ENCODE measurements around the gene UBQLN4. TPM values are rescaled to one million over a fixed set of nuclear protein-coding genes. Genes with fewer than 3 reads are reported as not detected.
A peak's percentile ranks its signal among the peaks of the same experiment; 100 is the strongest.

UBQLN4 gene
- total and polyA plus RNA-seq, 2 donors: 13.2 to 30.3 TPM

GRCh38 chr1:156033011-156033410 lies 20.6 kb downstream of the UBQLN4 start:
- no peak overlapping the region for H3K4me3 ChIP-seq (ENCODE audit: low read depth, low read length)
- H3K27ac ChIP-seq (ENCODE audit: low read depth): no peak overlapping the region
- WGBS: 51% methylated on average over 6 of the region's 6 CpGs
- no peak for DNase-seq (ENCODE audit: extremely low spot score)
- no peaks in the 10 kb centered on the region for H3K4me1 ChIP-seq (ENCODE audit: insufficient read depth)
- peaks cover 2% of the 10 kb centered on the region for H3K36me3 ChIP-seq (ENCODE audit: insufficient read depth)

GRCh38 chr1:156026588-156026987 lies 27.0 kb downstream of the UBQLN4 start:
- no peak for DNase-seq (ENCODE audit: extremely low spot score)
- 84% methylated on average over 4 of the region's 4 CpGs for WGBS
- Histone ChIP-seq H3K4me3 (ENCODE audit: low read depth, low read length) (no peak overlapping the region), H3K36me3 (ENCODE audit: insufficient read depth) (no peaks in the 10 kb centered on the region), H3K27ac (ENCODE audit: low read depth) (no peak overlapping the region), H3K4me1 (ENCODE audit: insufficient read depth) (no peaks in the 10 kb centered on the region)

- Histone ChIP-seq H3K36me3 (ENCODE audit: insufficient read depth) (no peaks in the 10 kb centered on the region), H3K27ac (ENCODE audit: low read depth) (no peak overlapping the region), H3K4me1 (ENCODE audit: insufficient read depth) (no peaks in the 10 kb centered on the region), H3K4me3 (ENCODE audit: low read depth, low read length) (no peak overlapping the region)
- DNase-seq (ENCODE audit: extremely low spot score): no peak
- WGBS: 17% methylated on average over 9 of the region's 9 CpGs
Measured at GRCh38 chr1:156025876-156026275, 27.7 kb downstream of the UBQLN4 start.

GRCh38 chr1:156024801-156025200 lies 28.8 kb downstream of the UBQLN4 start:
- Histone ChIP-seq H3K4me1 (ENCODE audit: insufficient read depth) (no peaks in the 10 kb centered on the region), H3K4me3 (ENCODE audit: low read depth, low read length) (no peak overlapping the region), H3K36me3 (ENCODE audit: insufficient read depth) (no peaks in the 10 kb centered on the region), H3K27ac (ENCODE audit: low read depth) (no peak overlapping the region)
- 80% methylated on average over 5 of the region's 5 CpGs for WGBS
- no peak for DNase-seq (ENCODE audit: extremely low spot score)

GRCh38 chr1:156021954-156022353 lies 31.6 kb downstream of the UBQLN4 start:
- DNase-seq (ENCODE audit: extremely low spot score): no peak
- WGBS: 81% methylated on average over 2 of the region's 2 CpGs
- Histone ChIP-seq H3K4me1 (ENCODE audit: insufficient read depth) (no peaks in the 10 kb centered on the region), H3K27ac (ENCODE audit: low read depth) (no peak overlapping the region), H3K4me3 (ENCODE audit: low read depth, low read length) (no peak overlapping the region), H3K36me3 (ENCODE audit: insufficient read depth) (peaks cover 3% of the 10 kb centered on the region)

- DNase-seq (ENCODE audit: extremely low spot score): no peak
- 5% methylated on average over 4 of the region's 4 CpGs for WGBS
- peaks cover 3% of the 10 kb centered on the region for H3K36me3 ChIP-seq (ENCODE audit: insufficient read depth)
- H3K4me3 ChIP-seq (ENCODE audit: low read depth, low read length): peak overlapping the region; percentile 86
- H3K4me1 ChIP-seq (ENCODE audit: insufficient read depth): no peaks in the 10 kb centered on the region
- no peak overlapping the region for H3K27ac ChIP-seq (ENCODE audit: low read depth)
Measured at GRCh38 chr1:156021093-156021428, 32.5 kb downstream of the UBQLN4 start.

- Histone ChIP-seq H3K36me3 (ENCODE audit: insufficient read depth) (peaks cover 3% of the 10 kb centered on the region), H3K27ac (ENCODE audit: low read depth) (peak within 1 kb of the TSS; percentile 79), H3K4me3 (ENCODE audit: low read depth, low read length) (peak within 1 kb of the TSS; percentile 86), H3K4me1 (ENCODE audit: insufficient read depth) (no peaks in the 10 kb centered on the region)
- under 1% methylated on average over 45 of the region's 45 CpGs for WGBS
- peak; percentile 89 for DNase-seq (ENCODE audit: extremely low spot score)
Measured at GRCh38 chr1:156020293-156021092, 33.1 kb downstream of the UBQLN4 start, which contains the start of gene SSR2. SSR2 (minus strand) TSS chr1:156020951; CDS start chr1:156020167, 784 bp downstream.

GRCh38 chr1:156019946-156020292 lies 33.7 kb downstream of the UBQLN4 start:
- no peak for DNase-seq (ENCODE audit: extremely low spot score)
- Histone ChIP-seq H3K4me3 (ENCODE audit: low read depth, low read length) (peak overlapping the region; percentile 86), H3K36me3 (ENCODE audit: insufficient read depth) (peaks cover 3% of the 10 kb centered on the region), H3K4me1 (ENCODE audit: insufficient read depth) (no peaks in the 10 kb centered on the region), H3K27ac (ENCODE audit: low read depth) (no peak overlapping the region)
- WGBS: 50% methylated on average over 8 of the region's 8 CpGs

- Histone ChIP-seq H3K36me3 (ENCODE audit: insufficient read depth) (peaks cover 8% of the 10 kb centered on the region), H3K4me3 (ENCODE audit: low read depth, low read length) (no peak overlapping the region)
Measured at GRCh38 chr1:156014829-156015228, 38.8 kb downstream of the UBQLN4 start.

GRCh38 chr1:156012051-156012817 lies 41.4 kb downstream of the UBQLN4 start:
- no peak overlapping the region for H3K4me3 ChIP-seq (ENCODE audit: low read depth, low read length)
- no peak for DNase-seq (ENCODE audit: extremely low spot score)
- 91% methylated on average over 4 of the region's 4 CpGs for WGBS
- peaks cover 10% of the 10 kb centered on the region for H3K36me3 ChIP-seq (ENCODE audit: insufficient read depth)
- no peak overlapping the region for H3K27ac ChIP-seq (ENCODE audit: low read depth)
- no peaks in the 10 kb centered on the region for H3K4me1 ChIP-seq (ENCODE audit: insufficient read depth)

More at GRCh38 chr1:156014829-156015228, 38.8 kb downstream of the UBQLN4 start:
- Histone ChIP-seq H3K27ac (ENCODE audit: low read depth) (no peak overlapping the region), H3K4me1 (ENCODE audit: insufficient read depth) (no peaks in the 10 kb centered on the region)
- WGBS: 92% methylated on average over 7 of the region's 7 CpGs
- no peak for DNase-seq (ENCODE audit: extremely low spot score)

GRCh38 chr1:156009404-156009803 lies 44.2 kb downstream of the UBQLN4 start:
- no peak for DNase-seq (ENCODE audit: extremely low spot score)
- Histone ChIP-seq H3K36me3 (ENCODE audit: insufficient read depth) (peaks cover 12% of the 10 kb centered on the region), H3K27ac (ENCODE audit: low read depth) (no peak overlapping the region), H3K4me1 (ENCODE audit: insufficient read depth) (no peaks in the 10 kb centered on the region), H3K4me3 (ENCODE audit: low read depth, low read length) (no peak overlapping the region)
- 50% methylated on average over 3 of the region's 3 CpGs for WGBS

GRCh38 chr1:156006666-156007376 lies 46.8 kb downstream of the UBQLN4 start:
- Histone ChIP-seq H3K27ac (ENCODE audit: low read depth) (no peak overlapping the region), H3K36me3 (ENCODE audit: insufficient read depth) (peaks cover 12% of the 10 kb centered on the region), H3K4me3 (ENCODE audit: low read depth, low read length) (no peak overlapping the region), H3K4me1 (ENCODE audit: insufficient read depth) (no peaks in the 10 kb centered on the region)
- 67% methylated on average over 7 of the region's 7 CpGs for WGBS
- DNase-seq (ENCODE audit: extremely low spot score): no peak

GRCh38 chr1:156004843-156005584 lies 48.6 kb downstream of the UBQLN4 start:
- Histone ChIP-seq H3K27ac (ENCODE audit: low read depth) (no peak overlapping the region), H3K4me1 (ENCODE audit: insufficient read depth) (no peaks in the 10 kb centered on the region), H3K36me3 (ENCODE audit: insufficient read depth) (peaks cover 7% of the 10 kb centered on the region), H3K4me3 (ENCODE audit: low read depth, low read length) (no peak overlapping the region)
- no peak for DNase-seq (ENCODE audit: extremely low spot score)
- 79% methylated on average over 4 of the region's 4 CpGs for WGBS
